Cardiac septum (tissue), 1 donor: Measurements from ENCODE around the gene HIVEP2. TPM values are rescaled to one million over a fixed set of nuclear protein-coding genes. Genes with fewer than 3 reads are reported as not detected.
"Not testable (repeated sequence)": the region's sequence is repeated elsewhere in the genome, so short reads cannot be mapped to it uniquely, and the experiment has no call there.

Source experiments
- DNase-seq: peaks from one replicate; pipeline ENCODE4 v3.0.0-alpha.2; 2020; ENCODE audit warnings: low spot score
- intact Hi-C: fragments of 100-400 bp; cut with DNase I; formaldehyde crosslinking; loops from one replicate; pipeline ENCODE4 v1.14.0; 2022
- long read RNA-seq: library from polyadenylated mRNA; unstranded; transcript quantifications from one replicate; pipeline ENCODE4 v2.0.0, GENCODE V29; 2021
- total RNA-seq: library from RNA; stranded (reverse); fragmentation: NEBNext Ultra II Directional; extraction: Animal tissue kit (Norgen Biotek cat#: 25700); gene quantifications from one replicate; pipeline ENCODE4 v1.2.1, GENCODE V29; 2021
- donor health status: DM: no; HTN: no; CAD: no.

Gene HIVEP2
- total RNA-seq: 25.7 TPM
- long read RNA-seq, partial matches to known transcripts: 4 of 13 reads
- long read RNA-seq, other reads (novel, unspliced or antisense): 9 of 13 reads

GRCh38 chr6:142945049-142945445 is at the start of gene HIVEP2:
Gene HIVEP2 (minus strand): TSS chr6:142945176. CDS start chr6:142774738, 170,438 bp downstream.
- intact Hi-C loops: loop anchor here (2.0 to 10.0 kb wide), 6 partner anchors 18 to 280 kb away; no protein-coding TSS in a partner anchor
- peak; percentile 94 for DNase-seq

- intact Hi-C loops: no loop called here
- no peak for DNase-seq
These were observed 49.0 kb upstream of the HIVEP2 start for GRCh38 chr6:142993977-142994376.

- intact Hi-C loops: no loop called here
- DNase-seq: no peak
These were observed 42.5 kb upstream of the HIVEP2 start for GRCh38 chr6:142987490-142987889.

GRCh38 chr6:142985281-142985680 is 40.3 kb upstream of the HIVEP2 start:
- no peak for DNase-seq
- intact Hi-C loops: no loop called here

- intact Hi-C loops: no loop called here
- DNase-seq: no peak
These were observed 39.4 kb upstream of the HIVEP2 start for GRCh38 chr6:142984386-142984785.

GRCh38 chr6:142975365-142975764 is 30.4 kb upstream of the HIVEP2 start:
- intact Hi-C loops: no loop called here
- no peak for DNase-seq

- intact Hi-C loops: not testable (repeated sequence)
These were observed 26.0 kb upstream of the HIVEP2 start for GRCh38 chr6:142970941-142971340.

GRCh38 chr6:142968601-142969000 is 23.6 kb upstream of the HIVEP2 start:
- DNase-seq: no peak
- intact Hi-C loops: no loop called here

More at GRCh38 chr6:142970941-142971340, 26.0 kb upstream of the HIVEP2 start:
- not testable (repeated sequence) for DNase-seq

GRCh38 chr6:142966294-142966693 is 21.3 kb upstream of the HIVEP2 start:
- intact Hi-C loops: no loop called here
- DNase-seq: no peak

- intact Hi-C loops: no loop called here
- DNase-seq: no peak
These were observed 20.2 kb upstream of the HIVEP2 start for GRCh38 chr6:142965164-142965563.

- no peak for DNase-seq
- intact Hi-C loops: no loop called here
These were observed 15.1 kb upstream of the HIVEP2 start for GRCh38 chr6:142960098-142960497.

- no peak for DNase-seq
- intact Hi-C loops: no loop called here
These were observed 13.4 kb upstream of the HIVEP2 start for GRCh38 chr6:142958343-142958742.

- no peak for DNase-seq
- intact Hi-C loops: no loop called here
These were observed 11.8 kb upstream of the HIVEP2 start for GRCh38 chr6:142956726-142957125.

- DNase-seq: no peak
- intact Hi-C loops: no loop called here
These were observed 9.9 kb upstream of the HIVEP2 start for GRCh38 chr6:142954844-142955243.

GRCh38 chr6:142953373-142954273 is 8.6 kb upstream of the HIVEP2 start:
- intact Hi-C loops: no loop called here
- DNase-seq: no peak

GRCh38 chr6:142952614-142953013 is 7.6 kb upstream of the HIVEP2 start:
- no peak for DNase-seq
- intact Hi-C loops: no loop called here

GRCh38 chr6:142950291-142950690 is 5.3 kb upstream of the HIVEP2 start:
- no peak for DNase-seq
- intact Hi-C loops: no loop called here

- intact Hi-C loops: loop anchor here (2.0 to 10.0 kb wide), 6 partner anchors 79 to 277 kb away; partner anchors contain the start of gene AIG1
- no peak for DNase-seq
These were observed 2.9 kb upstream of the HIVEP2 start for GRCh38 chr6:142947714-142948480.

- intact Hi-C loops: loop anchor here (2.0 to 10.0 kb wide), 6 partner anchors 80 to 278 kb away; partner anchors contain the start of gene AIG1
- peak; percentile 90 for DNase-seq
These were observed 2.1 kb upstream of the HIVEP2 start for GRCh38 chr6:142946924-142947713.
